ENCODE results near the gene SLC5A8. TPM values are rescaled to one million over a fixed set of nuclear protein-coding genes. Genes with fewer than 3 reads are reported as not detected.

The SLC5A8 gene
- total RNA-seq, 3 donors from 2014 or later (not counting 1 experiment from before 2014, with no cell fraction given), result not detected

- Mint-ChIP-seq H3K27me3 (ENCODE audit: low read depth in 2 of 2) (peaks cover under 1 to 1% of the 10 kb centered on the region in 2 donors), H3K4me3 (no peak overlapping the region), H3K9me3 (peaks cover 0 to under 1% of the 10 kb centered on the region in 2 donors), H3K4me1 (no peaks in the 10 kb centered on the region), H3K36me3 (no peaks in the 10 kb centered on the region), H3K27ac (no peak overlapping the region)
- Histone ChIP-seq H3K36me3 (ENCODE audit: control insufficient read depth, insufficient read depth, low read length) (no peaks in the 10 kb centered on the region), H3K4me3 (ENCODE audit: low read length) (no peak overlapping the region), H3K9me3 (ENCODE audit: control insufficient read depth, insufficient read depth, low read length) (no peaks in the 10 kb centered on the region), H3K27me3 (ENCODE audit: control insufficient read depth, insufficient read depth, low read length) (no peaks in the 10 kb centered on the region), H3K27ac (ENCODE audit: low read length) (no peak overlapping the region), H3K4me1 (ENCODE audit: control insufficient read depth, insufficient read depth, low read length) (no peaks in the 10 kb centered on the region)
- intact Hi-C loops (cut with micrococcal nuclease), result no loop called here
- ATAC-seq, result no peak
- TF ChIP-seq CTCF (IDR thresholded peaks at IDR 0.05), result no peak
- WGBS (ENCODE audit: insufficient coverage), result 70% methylated on average over 1 of the region's 2 CpGs
- no peak for DNase-seq
Observed at GRCh38 chr12:101243616-101244015, 33.6 kb upstream of the SLC5A8 start.

GRCh38 chr12:101243074-101243473, 33.0 kb upstream of the SLC5A8 start:
- Mint-ChIP-seq H3K27me3 (ENCODE audit: low read depth in 2 of 2) (peaks cover 2 to 7% of the 10 kb centered on the region in 2 donors), H3K4me1 (no peaks in the 10 kb centered on the region), H3K9me3 (peaks cover 0 to 2% of the 10 kb centered on the region in 2 donors), H3K36me3 (no peaks in the 10 kb centered on the region), H3K27ac (no peak overlapping the region), H3K4me3 (no peak overlapping the region)
- no peaks in the 10 kb centered on the region for H3K4me1 ChIP-seq (ENCODE audit: control insufficient read depth, insufficient read depth, low read length)
- intact Hi-C loops (cut with micrococcal nuclease), result no loop called here
- WGBS (ENCODE audit: insufficient coverage), result 81% methylated on average over 2 of the region's 2 CpGs
- ATAC-seq (no peak), DNase-seq (no peak)
- H3K27me3 ChIP-seq (ENCODE audit: control insufficient read depth, insufficient read depth, low read length), result no peaks in the 10 kb centered on the region
- no peak overlapping the region for H3K4me3 ChIP-seq (ENCODE audit: low read length)
- H3K9me3 ChIP-seq (ENCODE audit: control insufficient read depth, insufficient read depth, low read length), result no peaks in the 10 kb centered on the region
- no peaks in the 10 kb centered on the region for H3K36me3 ChIP-seq (ENCODE audit: control insufficient read depth, insufficient read depth, low read length)
- no peak for TF ChIP-seq CTCF (IDR thresholded peaks at IDR 0.05)
- no peak overlapping the region for H3K27ac ChIP-seq (ENCODE audit: low read length)

- no peak overlapping the region for H3K4me3 Mint-ChIP-seq
- 72% methylated on average over 6 of the region's 6 CpGs for WGBS (ENCODE audit: insufficient coverage)
Observed at GRCh38 chr12:101238800-101239329, 28.8 kb upstream of the SLC5A8 start.

More at GRCh38 chr12:101238800-101239329, 28.8 kb upstream of the SLC5A8 start:
- peak in 1 of 3 donors; percentile 24 for ATAC-seq
- no peak overlapping the region for H3K4me3 ChIP-seq (ENCODE audit: low read length)
- no peaks in the 10 kb centered on the region for H3K4me1 Mint-ChIP-seq
- H3K9me3 ChIP-seq (ENCODE audit: control insufficient read depth, insufficient read depth, low read length), result no peaks in the 10 kb centered on the region
- no peaks in the 10 kb centered on the region for H3K36me3 ChIP-seq (ENCODE audit: control insufficient read depth, insufficient read depth, low read length)
- no peak for DNase-seq
- no peak for TF ChIP-seq CTCF (IDR thresholded peaks at IDR 0.05)
- H3K4me1 ChIP-seq (ENCODE audit: control insufficient read depth, insufficient read depth, low read length), result no peaks in the 10 kb centered on the region
- H3K27me3 ChIP-seq (ENCODE audit: control insufficient read depth, insufficient read depth, low read length), result no peaks in the 10 kb centered on the region
- H3K27me3 Mint-ChIP-seq (ENCODE audit: low read depth in 2 of 2), result peaks cover 2 to 16% of the 10 kb centered on the region in 2 donors
- H3K27ac Mint-ChIP-seq, result no peak overlapping the region
- H3K36me3 Mint-ChIP-seq, result no peaks in the 10 kb centered on the region
- intact Hi-C loops (cut with micrococcal nuclease), result no loop called here
- H3K27ac ChIP-seq (ENCODE audit: low read length), result no peak overlapping the region
- H3K9me3 Mint-ChIP-seq, result peaks cover 0 to 2% of the 10 kb centered on the region in 2 donors
